ENCODE results near the gene ROPN1B. TPM values are rescaled to one million over a fixed set of nuclear protein-coding genes. Genes with fewer than 3 reads are reported as not detected.
"Not testable (repeated sequence)": the region's sequence is repeated elsewhere in the genome, so short reads cannot be mapped to it uniquely, and the experiment has no call there.

Gene ROPN1B
- total RNA-seq: not detected
- polyA plus RNA-seq: not detected
- long read RNA-seq, donor 1: 0 reads
- long read RNA-seq, donor 2: 0 reads

- H3K9me3 ChIP-seq; DNase-seq; H3K27ac ChIP-seq; H3K36me3 ChIP-seq; intact Hi-C loops (cut with DNase I; ENCODE audit: low total_unique reads): not testable (repeated sequence)
- peaks cover 0 to 41% (median 21%) of the 10 kb centered on the region in 7 donors for H3K27me3 ChIP-seq (replicated peaks in 1 of 7)
- 0 to 37% (median 20%) methylated on average over 2 to 6 of the region's 50 CpGs for WGBS, 5 donors
- H3K4me3 ChIP-seq: peak within 1 kb of the TSS in 1 of 8 donors; percentile 34
- H3K4me1 ChIP-seq: peaks cover 4 to 10% (median 8%) of the 10 kb centered on the region in 6 donors
Observed at GRCh38 chr3:125968701-125969592, at the start of gene ROPN1B. Gene ROPN1B, plus strand, starts transcription at chr3:125969178. Its CDS starts 2,877 bp downstream, at chr3:125972055.

DNA sequence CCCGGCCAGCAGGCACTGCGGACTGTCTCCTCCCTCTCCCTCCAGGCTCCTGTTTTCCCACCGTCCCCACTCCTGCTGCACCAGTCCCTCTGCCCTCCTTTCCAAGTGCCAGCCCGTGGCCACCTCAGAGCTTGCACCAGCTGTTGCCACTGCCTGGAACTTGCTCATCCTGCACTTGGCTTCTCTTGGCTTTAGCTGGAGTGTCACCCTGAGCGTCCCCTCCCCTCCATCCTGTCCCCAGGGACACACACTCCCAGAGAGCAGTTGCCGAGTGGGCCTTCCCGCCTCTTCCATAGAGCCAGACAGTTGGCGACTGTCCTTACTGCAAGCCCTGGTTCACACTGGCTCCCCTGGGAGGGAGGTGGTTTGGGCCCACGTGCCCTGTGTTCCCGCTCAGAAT lies 48.8 kb upstream of the ROPN1B start:
- H3K4me1 ChIP-seq: peaks cover 0 to 12% (median 8%) of the 10 kb centered on the region in 6 donors
- H3K9me3 ChIP-seq; H3K4me3 ChIP-seq; H3K36me3 ChIP-seq; H3K27ac ChIP-seq; intact Hi-C loops (cut with DNase I; ENCODE audit: low total_unique reads); H3K27me3 ChIP-seq (replicated peaks in 1 of 7); DNase-seq: not testable (repeated sequence)
- WGBS, 5 donors: 77 to 86% (median 83%) methylated on average over 8 to 10 of the region's 10 CpGs

DNA sequence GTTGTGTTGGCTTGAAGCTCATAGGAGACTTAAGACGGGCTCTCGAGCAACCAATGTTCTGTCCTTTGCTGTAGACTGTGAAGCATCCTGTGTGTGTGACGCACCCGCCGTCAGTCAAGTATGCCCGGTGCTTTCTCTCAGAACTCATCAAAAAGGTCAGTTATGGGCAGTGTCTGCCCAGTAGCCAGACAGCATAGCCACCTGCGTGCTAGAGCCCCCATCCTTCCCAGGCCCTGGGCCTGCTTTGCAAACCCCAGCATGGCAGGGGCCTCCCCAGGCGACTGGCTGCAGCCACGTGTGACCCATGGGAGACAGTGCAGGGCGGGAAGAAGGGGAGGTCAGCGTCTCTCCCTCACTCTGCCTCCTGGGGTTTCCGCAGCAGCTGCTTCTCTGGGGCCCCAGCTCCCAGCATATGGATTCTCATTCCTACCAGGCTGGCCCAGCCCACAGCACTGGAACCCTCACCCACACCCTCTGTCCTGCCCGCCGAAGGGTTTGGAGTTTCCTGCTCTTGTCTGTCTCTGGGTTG lies 48.2 kb upstream of the ROPN1B start:
- DNase-seq; H3K4me3 ChIP-seq; H3K27ac ChIP-seq; H3K27me3 ChIP-seq (replicated peaks in 1 of 7); H3K36me3 ChIP-seq; intact Hi-C loops (cut with DNase I; ENCODE audit: low total_unique reads); H3K9me3 ChIP-seq: not testable (repeated sequence)
- WGBS, 5 donors: 81 to 95% (median 87%) methylated on average over 8 to 14 of the region's 14 CpGs
- H3K4me1 ChIP-seq: peaks cover 0 to 10% (median 7%) of the 10 kb centered on the region in 6 donors

GRCh38 chr3:125921712-125922111 lies 47.3 kb upstream of the ROPN1B start:
- H3K27ac ChIP-seq; H3K9me3 ChIP-seq; DNase-seq; H3K4me1 ChIP-seq; H3K36me3 ChIP-seq; H3K4me3 ChIP-seq; H3K27me3 ChIP-seq (replicated peaks in 1 of 7); intact Hi-C loops (cut with DNase I; ENCODE audit: low total_unique reads): not testable (repeated sequence)
- 60 to 78% (median 64%) methylated on average over 2 to 5 of the region's 5 CpGs for WGBS, 5 donors
- peak in 8 of 11 experiments; percentile 29 to 70 (median 53) for TF ChIP-seq CTCF (IDR thresholded peaks at IDR 0.05 in 8 of 11, conservative IDR thresholded peaks at IDR 0.05 in 3 of 11)

- H3K4me3 ChIP-seq; intact Hi-C loops (cut with DNase I; ENCODE audit: low total_unique reads); DNase-seq; H3K9me3 ChIP-seq; H3K27ac ChIP-seq; H3K27me3 ChIP-seq (replicated peaks in 1 of 7); H3K4me1 ChIP-seq; H3K36me3 ChIP-seq: not testable (repeated sequence)
- 85 to 96% (median 93%) methylated on average over 5 to 16 of the region's 16 CpGs for WGBS, 5 donors
Observed at GRCh38 chr3:125923324-125924115, 45.5 kb upstream of the ROPN1B start.

DNA sequence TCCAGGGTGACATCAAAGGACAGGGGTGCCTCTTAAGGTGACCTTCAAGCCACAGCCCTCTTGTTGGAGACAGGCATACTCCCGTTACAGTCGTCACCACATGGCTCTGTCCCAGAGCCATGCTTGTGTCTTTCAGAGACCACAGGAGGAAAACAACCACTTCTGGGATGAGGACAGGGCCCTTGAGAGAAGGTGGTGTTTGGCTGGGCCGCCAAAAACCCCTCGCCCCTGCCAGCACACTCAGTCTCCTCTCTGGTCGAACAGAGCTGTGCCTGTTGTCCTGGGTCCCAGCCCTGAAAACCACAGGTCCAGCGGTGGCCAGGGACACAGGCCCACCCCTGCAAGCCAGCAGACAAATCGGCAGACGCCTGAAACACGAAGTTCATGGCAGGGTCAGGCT lies 44.7 kb upstream of the ROPN1B start:
- H3K4me3 ChIP-seq; H3K27ac ChIP-seq; H3K27me3 ChIP-seq (replicated peaks in 1 of 7); H3K9me3 ChIP-seq; intact Hi-C loops (cut with DNase I; ENCODE audit: low total_unique reads); H3K4me1 ChIP-seq; DNase-seq; H3K36me3 ChIP-seq: not testable (repeated sequence)
- 84 to 86% (median 85%) methylated on average over 7 to 9 of the region's 9 CpGs for WGBS, 5 donors

GRCh38 chr3:125925727-125926126 lies 43.3 kb upstream of the ROPN1B start:
- 93 to 98% (median 95%) methylated on average over 9 to 13 of the region's 13 CpGs for WGBS, 5 donors
- not testable (repeated sequence) for DNase-seq

More at GRCh38 chr3:125925727-125926126, 43.3 kb upstream of the ROPN1B start:
- H3K4me1 ChIP-seq; H3K27ac ChIP-seq; H3K9me3 ChIP-seq; H3K27me3 ChIP-seq (replicated peaks in 1 of 7); H3K36me3 ChIP-seq; intact Hi-C loops (cut with DNase I; ENCODE audit: low total_unique reads); H3K4me3 ChIP-seq: not testable (repeated sequence)
